Measurements from ENCODE around the gene SUPT4H1. TPM values are rescaled to one million over a fixed set of nuclear protein-coding genes. Genes with fewer than 3 reads are reported as not detected.

The SUPT4H1 gene
- polyA plus RNA-seq, 1 donor (not counting 4 experiments of a cell fraction or from before 2014, with no cell fraction given), result 206 TPM

DNA sequence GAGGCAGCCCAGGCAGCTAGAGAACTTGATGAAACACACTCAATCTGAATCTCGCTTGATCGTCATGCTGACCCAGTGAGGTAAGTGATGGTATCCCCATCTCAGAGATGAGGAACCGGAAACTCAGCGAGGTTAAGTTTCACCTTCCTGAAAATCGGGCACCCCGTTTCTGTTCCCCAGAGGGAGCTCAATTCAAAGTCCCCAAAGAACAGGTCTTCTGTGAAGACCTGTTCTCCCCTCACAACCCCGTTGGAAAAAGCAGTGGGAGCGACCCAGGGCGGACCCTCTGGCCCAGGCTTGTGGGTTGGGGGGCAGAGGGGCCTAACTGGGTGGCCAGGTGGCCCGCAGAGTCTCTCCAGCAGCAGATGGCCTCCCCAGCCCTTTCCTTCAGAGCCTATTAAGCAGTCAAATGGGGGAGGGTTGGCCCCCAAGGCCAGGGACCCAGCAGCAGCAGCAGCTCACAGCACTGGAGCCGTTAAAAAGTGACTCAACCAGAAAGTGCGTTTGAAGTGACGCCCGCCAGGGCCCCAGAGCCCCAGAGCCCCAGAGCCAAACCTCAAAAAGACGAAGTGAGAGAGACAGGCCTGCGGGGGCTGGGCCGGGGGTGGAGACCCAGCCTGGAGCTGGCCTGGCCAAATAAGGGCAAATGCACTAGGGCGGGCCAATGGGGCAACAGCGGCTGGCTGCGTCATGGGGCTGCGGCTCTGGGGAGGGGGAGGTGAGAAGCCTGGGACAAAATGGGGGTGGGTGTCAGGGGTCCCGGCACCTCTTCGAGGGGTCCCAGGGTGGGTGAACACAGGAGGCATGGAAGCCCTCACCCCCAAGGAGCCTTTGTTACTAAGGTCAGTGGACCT is 14.2 kb downstream of the SUPT4H1 start:
- Histone ChIP-seq H3K9me3 (ENCODE audit: control insufficient read depth, low read depth, low read length) (no peaks in the 10 kb centered on the region), H3K9ac (ENCODE audit: control insufficient read depth, extremely low read depth, insufficient read depth, low read length) (no peak overlapping the region), H3K4me3 (ENCODE audit: control insufficient read depth in 2 of 3, extremely low read depth in 1 of 3, insufficient read depth in 2 of 3, low read depth in 1 of 3, low read length in 3 of 3) (no peak overlapping the region), H4K20me1 (ENCODE audit: control insufficient read depth, extremely low read depth, insufficient read depth, low read length) (no peaks in the 10 kb centered on the region), H3K4me2 (ENCODE audit: control insufficient read depth, extremely low read depth, insufficient read depth, low read depth, low read length) (no peak overlapping the region), H2AFZ (ENCODE audit: control insufficient read depth, low read length) (no peak overlapping the region), H3K79me2 (ENCODE audit: control insufficient read depth, insufficient read depth, low read length) (no peaks in the 10 kb centered on the region), H3K27ac (ENCODE audit: control insufficient read depth, insufficient read depth, low read length) (no peak overlapping the region), H3K36me3 (ENCODE audit: control insufficient read depth in 2 of 2, extremely low read depth in 1 of 2, insufficient read depth in 2 of 2, low read length in 2 of 2) (no peaks in the 10 kb centered on the region), H3K27me3 (ENCODE audit: control insufficient read depth, extremely low read depth, insufficient read depth, low read length) (no peaks in the 10 kb centered on the region), H3K9me1 (ENCODE audit: control insufficient read depth, extremely low read depth, insufficient read depth, low read length) (no peaks in the 10 kb centered on the region), H3K4me1 (ENCODE audit: control insufficient read depth, extremely low read depth, insufficient read depth, low read length) (peaks cover 19% of the 10 kb centered on the region)
- DNase-seq (ENCODE audit: low read depth, low spot score) (no peak), FAIRE-seq (no peak)
- TF ChIP-seq EZH2 (IDR thresholded peaks at IDR 0.05; ENCODE audit: low read length), result no peak
- TF ChIP-seq, protein P1, sequence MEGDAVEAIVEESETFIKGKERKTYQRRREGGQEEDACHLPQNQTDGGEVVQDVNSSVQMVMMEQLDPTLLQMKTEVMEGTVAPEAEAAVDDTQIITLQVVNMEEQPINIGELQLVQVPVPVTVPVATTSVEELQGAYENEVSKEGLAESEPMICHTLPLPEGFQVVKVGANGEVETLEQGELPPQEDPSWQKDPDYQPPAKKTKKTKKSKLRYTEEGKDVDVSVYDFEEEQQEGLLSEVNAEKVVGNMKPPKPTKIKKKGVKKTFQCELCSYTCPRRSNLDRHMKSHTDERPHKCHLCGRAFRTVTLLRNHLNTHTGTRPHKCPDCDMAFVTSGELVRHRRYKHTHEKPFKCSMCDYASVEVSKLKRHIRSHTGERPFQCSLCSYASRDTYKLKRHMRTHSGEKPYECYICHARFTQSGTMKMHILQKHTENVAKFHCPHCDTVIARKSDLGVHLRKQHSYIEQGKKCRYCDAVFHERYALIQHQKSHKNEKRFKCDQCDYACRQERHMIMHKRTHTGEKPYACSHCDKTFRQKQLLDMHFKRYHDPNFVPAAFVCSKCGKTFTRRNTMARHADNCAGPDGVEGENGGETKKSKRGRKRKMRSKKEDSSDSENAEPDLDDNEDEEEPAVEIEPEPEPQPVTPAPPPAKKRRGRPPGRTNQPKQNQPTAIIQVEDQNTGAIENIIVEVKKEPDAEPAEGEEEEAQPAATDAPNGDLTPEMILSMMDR (optimal IDR thresholded peaks at IDR 0.05 in 1 of 3, IDR thresholded peaks at IDR 0.05 in 1 of 3, conservative IDR thresholded peaks at IDR 0.05 in 1 of 3; ENCODE audit: extremely low read depth in 1 of 3, insufficient read depth in 2 of 3, low read length in 3 of 3), result no peak
- dilution Hi-C loops (cut with MboI; ENCODE audit: extremely low pct_ligation_motif_present, low sequenced_read_pairs), result no loop called here

DNA sequence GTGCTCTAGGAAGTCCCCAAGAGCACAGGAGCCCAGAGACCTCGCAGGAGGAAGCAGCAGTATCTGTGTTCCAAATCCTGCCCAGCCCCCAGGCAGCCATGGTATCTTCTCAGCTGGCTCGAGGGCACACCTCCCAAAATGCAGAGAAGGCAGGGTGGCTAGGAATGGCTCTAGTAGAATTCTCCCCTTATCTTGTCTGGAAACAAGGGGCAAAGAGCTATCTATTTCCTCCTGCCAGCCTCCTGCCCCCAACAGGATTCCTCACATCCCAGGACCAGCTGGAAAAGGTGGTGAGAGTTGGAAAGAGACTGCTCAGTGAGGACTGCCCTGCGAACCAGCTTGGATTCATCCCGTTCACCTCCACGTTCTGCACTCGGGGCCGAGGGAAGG is 14.8 kb downstream of the SUPT4H1 start:
- dilution Hi-C loops (cut with MboI; ENCODE audit: extremely low pct_ligation_motif_present, low sequenced_read_pairs), result no loop called here
- no peak overlapping the region for H3K4me2 ChIP-seq (ENCODE audit: control insufficient read depth, extremely low read depth, insufficient read depth, low read depth, low read length)
- H3K27me3 ChIP-seq (ENCODE audit: control insufficient read depth, extremely low read depth, insufficient read depth, low read length), result no peaks in the 10 kb centered on the region
- H3K9ac ChIP-seq (ENCODE audit: control insufficient read depth, extremely low read depth, insufficient read depth, low read length), result no peak overlapping the region
- no peak for TF ChIP-seq EZH2 (IDR thresholded peaks at IDR 0.05; ENCODE audit: low read length)
- TF ChIP-seq, protein P1 (optimal IDR thresholded peaks at IDR 0.05 in 1 of 3, IDR thresholded peaks at IDR 0.05 in 1 of 3, conservative IDR thresholded peaks at IDR 0.05 in 1 of 3; ENCODE audit: extremely low read depth in 1 of 3, insufficient read depth in 2 of 3, low read length in 3 of 3), result no peak
- no peaks in the 10 kb centered on the region for H3K36me3 ChIP-seq (ENCODE audit: control insufficient read depth in 2 of 2, extremely low read depth in 1 of 2, insufficient read depth in 2 of 2, low read length in 2 of 2)
- peaks cover 19% of the 10 kb centered on the region for H3K4me1 ChIP-seq (ENCODE audit: control insufficient read depth, extremely low read depth, insufficient read depth, low read length)
- no peaks in the 10 kb centered on the region for H3K9me1 ChIP-seq (ENCODE audit: control insufficient read depth, extremely low read depth, insufficient read depth, low read length)
- DNase-seq (ENCODE audit: low read depth, low spot score) (no peak), FAIRE-seq (no peak)
- no peaks in the 10 kb centered on the region for H3K79me2 ChIP-seq (ENCODE audit: control insufficient read depth, insufficient read depth, low read length)
- no peaks in the 10 kb centered on the region for H3K9me3 ChIP-seq (ENCODE audit: control insufficient read depth, low read depth, low read length)
- no peak overlapping the region for H2AFZ ChIP-seq (ENCODE audit: control insufficient read depth, low read length)
- no peaks in the 10 kb centered on the region for H4K20me1 ChIP-seq (ENCODE audit: control insufficient read depth, extremely low read depth, insufficient read depth, low read length)
- no peak overlapping the region for H3K27ac ChIP-seq (ENCODE audit: control insufficient read depth, insufficient read depth, low read length)
- H3K4me3 ChIP-seq (ENCODE audit: control insufficient read depth in 2 of 3, extremely low read depth in 1 of 3, insufficient read depth in 2 of 3, low read depth in 1 of 3, low read length in 3 of 3), result no peak overlapping the region
